Measurements from ENCODE around the gene UBE2F.

Gene UBE2F

DNA sequence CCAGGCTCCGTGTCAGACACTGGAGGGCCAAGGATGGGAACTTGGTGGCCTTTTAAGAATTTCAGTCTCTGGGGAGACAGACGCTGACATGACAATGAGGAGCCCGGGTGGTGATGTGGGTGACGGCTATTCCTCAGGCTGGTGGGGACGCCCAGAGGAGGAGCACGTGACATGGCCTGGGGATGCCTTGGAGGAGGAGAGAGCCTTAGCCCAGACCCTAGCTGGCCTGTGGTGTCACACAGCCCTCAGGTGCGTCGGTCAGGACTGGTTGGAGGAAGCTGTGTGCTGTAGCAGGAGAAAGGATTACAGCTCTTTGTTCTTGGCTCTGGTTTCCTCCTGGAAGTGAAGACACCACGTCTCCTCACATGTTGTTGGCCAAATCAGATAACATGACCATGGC is 54.0 kb downstream of the UBE2F start:
- no peak for DNase-seq (ENCODE audit: low spot score)
- in situ Hi-C loops (cut with MboI; ENCODE audit: low sequenced_read_pairs, unreplicated experiment), result no loop called here
- TF ChIP-seq, protein P1, sequence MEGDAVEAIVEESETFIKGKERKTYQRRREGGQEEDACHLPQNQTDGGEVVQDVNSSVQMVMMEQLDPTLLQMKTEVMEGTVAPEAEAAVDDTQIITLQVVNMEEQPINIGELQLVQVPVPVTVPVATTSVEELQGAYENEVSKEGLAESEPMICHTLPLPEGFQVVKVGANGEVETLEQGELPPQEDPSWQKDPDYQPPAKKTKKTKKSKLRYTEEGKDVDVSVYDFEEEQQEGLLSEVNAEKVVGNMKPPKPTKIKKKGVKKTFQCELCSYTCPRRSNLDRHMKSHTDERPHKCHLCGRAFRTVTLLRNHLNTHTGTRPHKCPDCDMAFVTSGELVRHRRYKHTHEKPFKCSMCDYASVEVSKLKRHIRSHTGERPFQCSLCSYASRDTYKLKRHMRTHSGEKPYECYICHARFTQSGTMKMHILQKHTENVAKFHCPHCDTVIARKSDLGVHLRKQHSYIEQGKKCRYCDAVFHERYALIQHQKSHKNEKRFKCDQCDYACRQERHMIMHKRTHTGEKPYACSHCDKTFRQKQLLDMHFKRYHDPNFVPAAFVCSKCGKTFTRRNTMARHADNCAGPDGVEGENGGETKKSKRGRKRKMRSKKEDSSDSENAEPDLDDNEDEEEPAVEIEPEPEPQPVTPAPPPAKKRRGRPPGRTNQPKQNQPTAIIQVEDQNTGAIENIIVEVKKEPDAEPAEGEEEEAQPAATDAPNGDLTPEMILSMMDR (IDR thresholded peaks at IDR 0.05; ENCODE audit: borderline replicate concordance, control extremely low read depth, extremely low read depth, insufficient read depth, missing control alignments), result no peak

DNA sequence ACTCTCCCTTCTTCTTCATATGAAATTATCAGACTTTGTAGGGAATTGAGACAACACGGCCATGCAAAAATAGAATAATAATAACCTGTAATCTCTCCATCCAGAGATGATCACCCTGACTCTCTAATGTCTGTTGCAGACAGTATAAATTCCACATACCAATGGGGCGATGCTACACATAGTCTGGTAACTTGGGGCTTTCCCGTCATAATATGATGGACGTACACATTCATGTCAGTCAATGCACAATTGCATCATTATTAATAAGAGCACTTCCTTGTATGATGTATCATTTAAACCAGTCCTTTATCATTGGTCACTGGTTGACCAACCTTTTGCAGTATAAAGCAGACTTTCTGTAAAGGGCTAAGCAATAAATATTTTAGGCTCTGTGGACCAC is 54.5 kb downstream of the UBE2F start:
- in situ Hi-C loops (cut with MboI; ENCODE audit: low sequenced_read_pairs, unreplicated experiment), result no loop called here
- DNase-seq (ENCODE audit: low spot score), result no peak
- TF ChIP-seq, protein P1 (IDR thresholded peaks at IDR 0.05; ENCODE audit: borderline replicate concordance, control extremely low read depth, extremely low read depth, insufficient read depth, missing control alignments), result no peak

DNA sequence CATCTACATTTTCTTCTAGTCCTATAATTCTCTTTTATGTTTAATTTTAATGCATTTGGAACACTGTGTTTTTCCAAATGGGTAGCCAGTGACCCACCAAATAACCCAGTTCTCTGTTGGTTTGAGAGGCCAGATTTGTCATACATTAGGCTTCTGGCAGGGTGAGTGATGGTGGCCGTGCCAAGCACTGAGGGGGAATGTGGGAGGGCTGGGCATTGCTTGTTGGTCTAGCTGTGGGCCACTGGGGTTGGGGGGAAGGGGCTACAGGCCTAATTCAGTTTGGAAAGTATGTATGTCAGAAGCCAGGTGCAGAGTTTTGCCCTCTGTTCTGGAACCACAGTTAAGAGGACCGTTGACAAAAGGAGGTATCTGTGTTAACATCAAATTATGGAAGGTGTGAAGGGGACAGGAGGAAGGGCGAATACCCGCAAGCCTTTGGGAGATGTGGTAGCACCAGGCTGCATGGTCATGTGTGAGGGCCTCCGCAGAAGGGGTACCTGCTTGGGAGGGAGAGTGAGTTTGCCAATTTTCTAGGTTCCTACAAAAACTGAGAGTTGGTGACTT is 55.9 kb downstream of the UBE2F start:
- TF ChIP-seq, protein P1 (IDR thresholded peaks at IDR 0.05; ENCODE audit: borderline replicate concordance, control extremely low read depth, extremely low read depth, insufficient read depth, missing control alignments), result no peak
- DNase-seq (ENCODE audit: low spot score), result no peak
- in situ Hi-C loops (cut with MboI; ENCODE audit: low sequenced_read_pairs, unreplicated experiment), result no loop called here

DNA sequence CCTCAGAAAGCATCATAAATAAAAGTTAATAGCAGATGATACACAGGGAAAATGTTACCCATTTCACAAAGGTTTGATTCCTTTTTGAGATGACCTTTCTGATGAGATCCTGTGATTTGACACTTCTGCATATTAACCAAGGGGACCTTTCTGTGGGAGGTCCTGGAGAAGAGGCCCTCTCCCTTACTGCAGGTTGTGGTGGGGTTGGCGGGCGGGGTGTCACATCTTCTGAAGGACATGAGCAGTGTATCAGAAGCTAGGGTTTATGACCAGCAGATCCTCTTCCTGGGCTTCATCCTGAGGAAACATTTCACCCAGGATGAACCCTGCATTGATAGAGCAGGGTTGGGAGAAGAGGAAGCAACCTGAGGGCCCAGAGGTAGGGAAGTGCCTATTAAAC is 56.8 kb downstream of the UBE2F start:
- in situ Hi-C loops (cut with MboI; ENCODE audit: low sequenced_read_pairs, unreplicated experiment), result no loop called here
- TF ChIP-seq, protein P1 (IDR thresholded peaks at IDR 0.05; ENCODE audit: borderline replicate concordance, control extremely low read depth, extremely low read depth, insufficient read depth, missing control alignments), result no peak
- DNase-seq (ENCODE audit: low spot score), result no peak

DNA sequence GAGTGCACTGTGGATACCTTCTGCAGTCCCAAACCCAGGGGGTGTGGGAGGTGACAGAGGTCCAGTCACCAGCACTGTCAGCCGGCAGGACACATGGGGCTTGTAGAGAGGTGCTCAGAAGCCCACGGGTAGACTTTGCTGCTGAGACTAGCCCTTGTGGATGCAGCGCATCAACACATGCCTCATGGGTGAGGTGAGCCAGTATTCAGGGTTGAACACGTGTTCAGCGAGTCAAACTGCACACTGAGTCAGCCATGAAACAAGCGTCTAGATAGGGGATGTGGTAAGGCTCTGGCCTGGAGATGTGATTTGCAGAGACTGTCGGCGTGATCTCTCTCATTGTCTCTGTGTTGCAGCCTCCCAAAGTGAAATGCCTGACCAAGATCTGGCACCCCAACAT is 58.2 kb downstream of the UBE2F start:
- in situ Hi-C loops (cut with MboI; ENCODE audit: low sequenced_read_pairs, unreplicated experiment), result no loop called here
- TF ChIP-seq, protein P1 (IDR thresholded peaks at IDR 0.05; ENCODE audit: borderline replicate concordance, control extremely low read depth, extremely low read depth, insufficient read depth, missing control alignments), result no peak
- no peak for DNase-seq (ENCODE audit: low spot score)

DNA sequence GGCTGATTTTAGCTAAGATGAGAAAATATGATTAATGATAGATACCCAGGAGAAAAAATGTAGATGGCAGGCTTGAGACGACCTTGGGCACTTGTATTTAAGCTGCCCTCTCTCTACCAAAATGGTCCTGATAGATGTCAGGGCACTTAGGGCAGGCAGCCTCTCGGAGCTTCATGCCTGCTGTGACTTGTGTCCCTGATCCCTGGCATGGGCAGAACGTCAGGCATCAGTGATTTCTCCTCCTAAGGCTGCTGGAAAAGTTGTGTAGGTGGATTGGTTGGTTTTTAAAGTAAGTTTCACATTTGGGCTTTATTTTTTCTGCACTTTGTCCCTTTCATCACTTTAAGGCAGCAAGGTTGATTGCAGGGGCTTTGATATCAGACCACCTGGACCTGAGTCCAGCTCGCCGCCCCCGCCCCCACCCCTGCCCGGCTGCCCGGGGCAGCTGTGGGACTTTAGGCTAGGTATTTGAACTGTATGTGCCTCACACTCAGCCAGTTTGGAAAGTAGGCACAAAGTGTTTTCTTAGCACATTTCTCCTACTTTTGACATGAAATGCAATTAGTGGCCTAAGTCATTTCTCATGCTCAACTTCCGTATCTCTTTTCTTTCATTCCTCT is 59.0 kb downstream of the UBE2F start:
- TF ChIP-seq, protein P1 (IDR thresholded peaks at IDR 0.05; ENCODE audit: borderline replicate concordance, control extremely low read depth, extremely low read depth, insufficient read depth, missing control alignments), result no peak

More for the DNA sequence above, 59.0 kb downstream of the UBE2F start:
- DNase-seq (ENCODE audit: low spot score), result no peak
- in situ Hi-C loops (cut with MboI; ENCODE audit: low sequenced_read_pairs, unreplicated experiment), result no loop called here
